ENCODE measurements around the gene KPNA1.
"Not testable (repeated sequence)": the region's sequence is repeated elsewhere in the genome, so short reads cannot be mapped to it uniquely, and the experiment has no call there.

DNA sequence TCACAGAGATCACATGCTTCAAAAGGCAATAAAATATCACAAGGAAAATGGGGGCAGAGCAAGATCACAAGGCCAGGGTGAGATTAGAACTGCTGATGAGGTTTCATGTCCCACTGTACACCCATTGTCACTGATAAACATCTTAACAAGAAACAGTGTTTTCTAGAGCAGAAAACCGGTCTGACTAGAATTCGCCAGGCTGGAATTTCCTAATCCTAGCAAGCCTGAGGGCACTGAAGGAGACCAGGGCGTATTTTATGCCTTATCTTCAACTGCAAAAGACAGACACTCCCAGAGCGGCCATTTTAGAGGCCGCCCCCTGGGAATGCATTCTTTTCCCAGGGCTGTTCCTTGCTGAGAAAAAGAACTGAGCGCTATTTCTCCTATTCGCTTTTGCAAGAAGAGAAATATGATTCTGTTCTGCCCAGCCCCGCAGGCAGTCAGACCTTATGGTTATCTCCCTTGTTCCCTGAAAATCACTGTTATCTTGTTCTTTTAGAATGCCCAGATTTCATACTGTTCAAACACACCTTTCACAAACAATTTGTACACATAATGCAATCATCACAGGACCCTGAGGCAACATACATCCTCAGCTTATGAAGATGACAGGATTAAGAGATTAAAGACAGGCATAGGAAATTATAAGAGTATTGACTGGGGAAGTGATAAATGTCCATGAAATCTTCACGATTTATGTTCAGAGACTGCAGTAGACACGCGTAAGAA, 70.8 kb downstream of the KPNA1 start:
- TF ChIP-seq, protein P1, sequence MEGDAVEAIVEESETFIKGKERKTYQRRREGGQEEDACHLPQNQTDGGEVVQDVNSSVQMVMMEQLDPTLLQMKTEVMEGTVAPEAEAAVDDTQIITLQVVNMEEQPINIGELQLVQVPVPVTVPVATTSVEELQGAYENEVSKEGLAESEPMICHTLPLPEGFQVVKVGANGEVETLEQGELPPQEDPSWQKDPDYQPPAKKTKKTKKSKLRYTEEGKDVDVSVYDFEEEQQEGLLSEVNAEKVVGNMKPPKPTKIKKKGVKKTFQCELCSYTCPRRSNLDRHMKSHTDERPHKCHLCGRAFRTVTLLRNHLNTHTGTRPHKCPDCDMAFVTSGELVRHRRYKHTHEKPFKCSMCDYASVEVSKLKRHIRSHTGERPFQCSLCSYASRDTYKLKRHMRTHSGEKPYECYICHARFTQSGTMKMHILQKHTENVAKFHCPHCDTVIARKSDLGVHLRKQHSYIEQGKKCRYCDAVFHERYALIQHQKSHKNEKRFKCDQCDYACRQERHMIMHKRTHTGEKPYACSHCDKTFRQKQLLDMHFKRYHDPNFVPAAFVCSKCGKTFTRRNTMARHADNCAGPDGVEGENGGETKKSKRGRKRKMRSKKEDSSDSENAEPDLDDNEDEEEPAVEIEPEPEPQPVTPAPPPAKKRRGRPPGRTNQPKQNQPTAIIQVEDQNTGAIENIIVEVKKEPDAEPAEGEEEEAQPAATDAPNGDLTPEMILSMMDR (IDR thresholded peaks at IDR 0.05): not testable (repeated sequence)
- not testable (repeated sequence) for TF ChIP-seq POLR2A (IDR thresholded peaks at IDR 0.05)

Measured in esophagus squamous epithelium (tissue), 4 donors.